GM18526 (cell line): Measurements from ENCODE around the gene COL23A1.

ENCODE experiments used
- POLR2A ChIP-seq: IDR thresholded peaks from 3 replicates; pipeline ENCODE4 v1.6.1; 2011; ENCODE audit not compliant: insufficient read length; ENCODE audit errors: extremely low read depth

COL23A1 gene

DNA sequence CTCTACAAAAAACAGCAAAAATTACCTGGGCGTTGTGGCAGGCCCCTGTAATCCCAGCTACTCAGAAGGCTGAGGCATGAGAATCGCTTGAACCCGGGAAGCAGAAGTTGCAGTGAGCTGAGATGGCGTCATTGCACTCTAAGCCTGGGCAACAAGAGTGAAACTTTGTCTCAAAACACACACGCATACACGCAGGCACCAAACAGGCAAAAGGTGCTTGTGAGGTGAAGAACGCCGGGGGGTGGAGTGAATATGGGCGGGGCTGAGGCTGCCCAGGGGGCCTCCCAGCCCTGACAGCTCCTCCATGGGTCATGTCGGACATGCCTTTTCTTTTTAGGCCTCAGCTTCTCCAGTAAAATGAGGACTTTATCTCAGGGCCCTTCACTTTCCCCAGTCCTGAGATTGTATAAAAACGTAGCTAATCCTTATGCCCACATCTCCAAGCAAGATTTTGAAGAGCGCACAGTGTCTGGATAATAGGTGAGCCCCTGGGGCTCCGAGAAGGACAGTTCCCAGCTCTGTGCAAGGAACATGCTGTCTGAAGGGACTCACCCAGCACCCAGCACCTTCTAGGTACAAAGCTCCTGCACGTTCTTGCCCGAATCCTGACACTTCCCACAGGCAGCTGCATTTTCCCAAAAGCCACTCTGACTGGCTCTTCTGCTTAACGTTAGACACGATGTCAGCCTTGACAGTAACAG is 168.3 kb downstream of the COL23A1 start:
- no peak for TF ChIP-seq POLR2A

DNA sequence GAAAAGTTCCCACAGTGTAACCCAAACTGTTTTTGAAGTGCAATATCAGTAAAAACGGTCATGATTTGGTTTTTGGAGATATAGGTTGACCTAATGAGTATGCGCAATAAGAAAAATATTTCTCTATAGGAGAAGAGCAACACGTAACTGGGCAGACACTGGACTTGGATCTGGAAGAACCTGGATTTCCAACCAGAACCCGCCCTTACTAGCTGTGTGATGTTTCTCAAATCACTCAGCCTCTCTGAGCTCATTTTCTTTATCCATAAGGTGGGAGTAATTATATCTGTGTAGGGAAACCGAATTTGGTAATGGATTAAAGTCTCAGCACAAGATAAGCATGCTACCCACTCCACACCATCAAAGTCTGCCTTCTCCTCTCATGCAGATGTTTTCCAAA is 169.1 kb downstream of the COL23A1 start:
- no peak for TF ChIP-seq POLR2A

- TF ChIP-seq POLR2A = no peak
These were observed 169.8 kb downstream of the COL23A1 start for GRCh38 chr5:178420354-178420781.

DNA sequence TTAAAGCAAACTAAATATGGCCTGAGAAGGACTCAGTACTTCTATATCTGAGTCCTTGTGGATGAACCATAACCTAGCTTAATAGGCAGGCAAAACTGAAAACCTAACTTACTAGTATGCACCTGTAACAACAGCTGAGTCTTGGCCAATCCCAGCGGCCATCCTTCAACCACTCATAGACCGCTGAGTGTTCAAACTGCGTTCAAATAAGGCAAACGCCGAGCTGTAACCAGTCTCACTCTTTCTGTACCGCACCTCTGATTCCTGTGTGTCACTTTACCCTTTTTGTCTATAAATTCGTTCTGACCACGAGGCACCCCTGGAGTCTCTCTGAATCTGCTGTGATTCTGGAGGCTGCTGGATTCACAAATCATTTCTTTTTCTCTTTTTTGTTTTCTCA is 170.5 kb downstream of the COL23A1 start:
- no peak for TF ChIP-seq POLR2A

GRCh38 chr5:178419196-178419595 is 171.0 kb downstream of the COL23A1 start:
- no peak for TF ChIP-seq POLR2A

DNA sequence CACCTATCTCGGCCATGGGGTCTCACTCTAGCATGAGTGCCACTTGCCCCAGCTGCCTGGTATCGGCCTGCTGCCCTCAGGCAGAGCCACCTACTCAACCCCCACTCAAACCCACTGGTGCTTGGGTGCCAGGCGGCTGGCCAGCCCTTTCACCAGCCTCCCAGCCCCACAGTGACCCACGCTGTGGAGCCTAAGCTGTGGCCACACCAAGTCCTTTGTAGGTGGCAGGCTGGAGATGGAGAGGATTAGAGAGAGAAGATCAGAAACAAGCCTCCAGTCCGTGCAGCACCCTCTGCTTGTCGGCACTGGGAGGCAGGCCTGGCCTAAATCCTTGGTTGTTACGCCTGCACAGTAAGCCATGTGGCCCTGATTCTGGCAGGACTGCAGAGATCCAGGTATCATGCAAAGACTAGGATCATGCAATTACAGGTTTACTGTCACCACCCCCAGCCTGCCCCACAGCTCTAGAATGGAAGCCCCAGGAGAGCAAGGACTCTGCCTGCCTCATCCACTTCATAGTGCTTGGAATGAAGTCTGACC is 171.7 kb downstream of the COL23A1 start:
- TF ChIP-seq POLR2A = no peak

- TF ChIP-seq POLR2A = no peak
These were observed 172.2 kb downstream of the COL23A1 start for GRCh38 chr5:178418031-178418430.

DNA sequence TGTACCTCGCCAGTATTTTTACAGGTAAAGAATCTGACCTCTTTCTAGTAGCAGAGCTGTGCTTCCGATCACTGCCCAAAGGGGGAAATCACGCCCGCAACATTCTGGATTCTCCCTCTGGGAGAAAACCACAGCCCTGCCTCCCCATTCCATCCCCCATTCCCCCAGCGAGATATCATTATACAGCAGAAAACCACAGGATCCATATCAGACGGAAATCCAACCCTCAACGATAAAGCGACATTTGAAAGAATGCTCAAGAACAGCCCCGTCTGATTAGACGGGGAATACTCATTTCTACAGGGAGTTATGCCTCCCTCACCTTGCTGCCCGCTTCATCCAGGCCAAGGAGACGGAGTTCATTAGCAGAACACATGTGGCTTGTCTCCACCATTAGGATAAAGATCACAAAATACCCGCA is 172.8 kb downstream of the COL23A1 start:
- no peak for TF ChIP-seq POLR2A

DNA sequence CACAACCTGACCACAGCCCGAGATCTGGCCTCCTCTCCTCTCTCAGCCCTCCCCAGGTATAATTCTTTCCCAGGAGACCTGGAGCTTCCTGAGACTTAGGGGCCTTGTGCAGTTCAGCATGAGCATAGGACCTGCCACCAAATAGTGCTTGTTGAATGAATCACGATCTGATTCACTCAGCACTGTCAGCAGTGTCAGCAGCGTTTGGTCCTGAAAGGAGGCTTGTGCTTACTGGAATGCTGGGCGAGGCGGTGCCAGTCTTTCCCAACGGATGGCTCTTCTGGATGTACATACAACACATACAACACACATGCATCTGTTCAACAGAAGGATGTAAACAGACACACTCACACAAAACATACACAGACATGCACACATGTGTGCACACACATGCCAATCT is 173.3 kb downstream of the COL23A1 start:
- TF ChIP-seq POLR2A = no peak

DNA sequence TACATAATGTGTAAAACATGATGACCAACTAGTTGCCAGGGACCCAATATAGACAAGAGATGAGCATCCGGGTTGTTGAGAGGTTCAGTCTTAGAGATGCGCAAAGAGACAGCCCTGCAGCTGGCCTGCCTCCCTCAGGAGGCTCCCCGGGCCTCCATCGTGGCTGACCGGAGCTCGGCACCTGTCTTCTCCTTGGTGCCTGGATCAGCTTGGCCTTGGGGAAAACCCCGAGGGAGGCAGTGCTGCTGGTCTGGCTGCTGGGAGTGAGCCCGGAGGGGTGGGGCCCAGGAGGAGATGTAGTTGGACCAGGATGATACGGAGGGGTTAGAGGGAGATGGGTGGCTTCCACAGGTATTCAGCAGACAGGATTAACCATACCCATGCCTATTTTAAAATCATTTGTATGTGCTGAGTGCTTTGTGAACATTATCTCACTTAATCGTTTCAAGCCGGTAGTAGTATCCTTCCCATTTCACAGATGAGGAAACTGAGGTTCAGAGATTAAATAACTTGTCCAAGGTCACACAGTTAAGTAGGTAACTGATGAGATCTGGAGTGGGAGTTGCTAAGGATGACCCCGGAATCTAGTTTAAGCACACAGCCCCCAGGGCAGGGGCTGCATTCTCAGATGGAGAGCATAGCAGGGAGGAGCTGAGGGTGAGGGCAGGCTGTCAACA is 173.8 kb downstream of the COL23A1 start:
- no peak for TF ChIP-seq POLR2A

GRCh38 chr5:178415353-178415752 is 174.8 kb downstream of the COL23A1 start:
- no peak for TF ChIP-seq POLR2A

DNA sequence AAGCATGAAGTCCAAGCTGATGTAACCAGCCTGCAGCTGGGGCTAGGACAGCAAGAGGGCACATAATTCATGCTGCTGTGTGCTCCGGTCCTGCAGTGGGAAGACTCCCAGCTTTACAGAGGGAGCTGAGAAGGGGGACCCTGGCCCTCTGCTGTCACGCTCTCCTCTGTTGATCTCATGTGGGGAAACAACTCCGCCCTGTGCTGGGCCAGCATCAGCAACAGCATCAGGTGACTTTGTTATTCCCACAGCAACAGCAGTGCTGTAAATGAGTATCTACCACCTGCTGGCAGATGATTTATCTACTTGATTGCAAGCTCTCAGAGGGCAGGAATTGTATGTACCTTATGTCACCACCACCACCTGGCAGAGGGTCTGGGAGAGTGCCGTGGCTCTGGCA is 176.2 kb downstream of the COL23A1 start:
- no peak for TF ChIP-seq POLR2A

GRCh38 chr5:178411083-178411482 is 179.1 kb downstream of the COL23A1 start:
- no peak for TF ChIP-seq POLR2A

GRCh38 chr5:178407646-178408045 is 182.5 kb downstream of the COL23A1 start:
- TF ChIP-seq POLR2A = no peak

DNA sequence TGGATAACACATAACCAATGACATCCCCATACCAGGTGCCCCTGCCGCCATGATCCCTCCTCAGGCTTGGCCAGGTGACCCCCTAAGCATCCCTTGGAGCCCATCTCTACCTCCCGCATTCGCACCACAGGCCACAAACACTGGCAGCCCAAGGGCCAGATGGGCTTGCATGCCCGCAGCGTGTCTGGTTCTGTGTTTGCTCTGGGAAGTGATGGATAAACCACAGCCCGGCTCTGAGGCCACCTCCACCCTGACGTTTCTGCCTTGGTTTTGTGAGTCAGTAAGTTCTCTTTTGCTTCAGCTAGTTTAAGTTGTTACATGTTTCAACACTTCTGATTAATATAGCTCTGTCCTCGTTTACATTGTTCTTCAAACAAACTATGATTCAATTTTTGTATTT is 185.2 kb downstream of the COL23A1 start:
- no peak for TF ChIP-seq POLR2A

DNA sequence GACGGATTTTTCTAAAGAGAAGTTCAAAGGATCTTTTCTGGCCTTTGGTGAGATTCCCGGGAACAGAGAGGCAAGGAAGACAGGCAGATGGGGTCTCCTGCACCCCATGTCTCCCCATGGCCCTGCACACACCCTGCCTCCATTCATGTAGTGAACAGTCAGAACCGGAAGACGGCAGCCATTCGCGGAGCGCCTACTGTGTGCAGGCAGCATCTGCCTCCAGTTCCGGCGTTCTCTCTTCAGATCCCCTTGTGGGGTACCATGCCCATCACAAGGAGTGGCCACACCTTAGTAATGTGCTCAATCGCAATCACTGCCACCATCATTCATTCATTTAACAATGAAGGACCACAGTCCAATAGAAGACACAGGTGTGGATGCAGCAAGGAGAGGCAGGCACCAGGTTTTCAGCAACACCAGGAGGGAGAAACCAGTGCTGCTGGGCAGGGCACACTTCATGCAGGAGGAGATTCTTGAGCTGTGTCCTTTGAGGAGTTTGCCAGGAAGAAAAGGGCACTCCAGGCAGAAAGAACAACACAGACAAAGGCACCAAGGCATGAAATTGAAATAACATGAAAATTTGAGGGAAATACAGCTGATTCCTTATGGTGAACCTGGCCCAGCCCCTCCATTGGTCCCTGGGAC is 186.1 kb downstream of the COL23A1 start:
- TF ChIP-seq POLR2A = no peak

DNA sequence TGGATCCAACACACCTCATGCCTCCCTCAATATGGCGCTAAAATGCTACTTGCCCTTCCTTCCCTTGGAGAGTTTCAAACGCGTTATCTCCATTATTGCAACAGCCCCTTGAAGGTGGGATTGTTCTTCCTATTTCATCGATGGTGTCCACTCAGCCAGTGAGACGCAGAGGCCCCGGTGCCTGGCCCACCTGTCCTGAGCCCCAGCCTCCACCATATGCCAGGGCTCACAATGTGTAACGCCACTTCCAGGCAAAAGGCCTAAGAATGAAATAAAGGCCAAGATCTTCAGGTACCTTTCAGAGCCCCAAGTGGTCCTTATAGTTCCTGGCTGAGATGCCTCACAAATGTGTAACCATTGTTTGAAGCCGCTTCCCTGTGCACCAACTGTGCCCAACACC is 186.8 kb downstream of the COL23A1 start:
- TF ChIP-seq POLR2A = no peak

DNA sequence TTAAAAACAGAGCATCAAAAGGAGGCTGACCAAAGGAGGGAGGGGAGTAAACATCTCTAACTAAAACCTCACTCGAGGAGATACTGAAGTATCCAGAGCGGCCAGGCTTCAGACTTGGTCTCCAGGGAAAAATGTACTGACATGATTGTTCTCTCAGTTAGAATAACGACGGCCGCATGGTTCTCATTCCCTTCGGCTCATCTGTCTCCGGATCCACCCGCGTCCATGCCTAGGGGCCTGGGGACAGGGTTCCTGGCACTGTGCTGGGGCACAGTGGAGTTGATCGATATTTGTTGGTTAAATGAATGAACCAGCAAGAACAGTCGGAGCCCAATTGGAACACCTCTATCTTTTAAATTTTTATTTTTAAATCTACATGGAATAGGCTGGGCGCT is 190.5 kb downstream of the COL23A1 start:
- TF ChIP-seq POLR2A = no peak
